Measurements from ENCODE around the gene SF3B1. TPM values are rescaled to one million over a fixed set of nuclear protein-coding genes. Genes with fewer than 3 reads are reported as not detected.
"Not testable (repeated sequence)": the region's sequence is repeated elsewhere in the genome, so short reads cannot be mapped to it uniquely, and the experiment has no call there.

The SF3B1 gene
- total RNA-seq, 4 donors from 2014 or later: 137 to 297 (median 158) TPM

GRCh38 chr2:197442857-197443256, 8.0 kb upstream of the SF3B1 start:
- H3K4me1 ChIP-seq: no peaks in the 10 kb centered on the region
- H3K9me3 ChIP-seq: no peaks in the 10 kb centered on the region
- no peak for ATAC-seq
- TF ChIP-seq CTCF (IDR thresholded peaks at IDR 0.05 in 4 of 5, conservative IDR thresholded peaks at IDR 0.05 in 1 of 5) (no peak), POLR2A (IDR thresholded peaks at IDR 0.05) (no peak)
- peak overlapping the region in 2 of 4 donors; percentile 40 to 67 for H3K27ac ChIP-seq
- H3K27me3 ChIP-seq: no peaks in the 10 kb centered on the region
- intact Hi-C loops (cut with DNase I; ENCODE audit: low total_unique reads) (no loop called here), in situ Hi-C loops (cut with MboI; ENCODE audit: low sequenced_read_pairs in 4 of 4) (no loop called here)
- peak in 1 of 2 donors; percentile 28 for DNase-seq
- H3K4me3 ChIP-seq: no peak overlapping the region
- H3K36me3 ChIP-seq: no peaks in the 10 kb centered on the region

- TF ChIP-seq POLR2A (IDR thresholded peaks at IDR 0.05) (no peak), CTCF (IDR thresholded peaks at IDR 0.05 in 4 of 5, conservative IDR thresholded peaks at IDR 0.05 in 1 of 5) (no peak)
- Histone ChIP-seq H3K4me3 (no peak overlapping the region), H3K36me3 (no peaks in the 10 kb centered on the region), H3K27me3 (no peaks in the 10 kb centered on the region), H3K27ac (no peak overlapping the region), H3K4me1 (peaks cover 22 to 24% of the 10 kb centered on the region in 2 donors), H3K9me3 (no peaks in the 10 kb centered on the region)
- intact Hi-C loops (cut with DNase I; ENCODE audit: low total_unique reads) (loop anchor here (5.0 to 10.0 kb wide), 2 partner anchors 270 to 347 kb away; partner anchors contain the start of genes BOLL and MARS2), in situ Hi-C loops (cut with MboI; ENCODE audit: low sequenced_read_pairs in 4 of 4) (loop anchor here in 1 of 4 donors (10.0 kb wide), 1 partner anchor 77 kb away; the partner anchor contains the start of gene MOB4)
- ATAC-seq: no peak
- DNase-seq: no peak
These were observed 2.6 kb upstream of the SF3B1 start for GRCh38 chr2:197437380-197437779.

GRCh38 chr2:197435598-197436420, 981 bp upstream of the SF3B1 start:
- H3K9me3 ChIP-seq: no peaks in the 10 kb centered on the region
- DNase-seq (no peak), ATAC-seq (peak in 1 of 2 donors; percentile 45)
- H3K27ac ChIP-seq: peak overlapping the region; percentile 99 to 100 (median 99)
- H3K27me3 ChIP-seq: no peaks in the 10 kb centered on the region
- H3K4me1 ChIP-seq: peaks cover 35 to 37% of the 10 kb centered on the region in 2 donors
- H3K4me3 ChIP-seq: peak overlapping the region; percentile 92 to 99 (median 98)
- TF ChIP-seq CTCF (IDR thresholded peaks at IDR 0.05 in 4 of 5, conservative IDR thresholded peaks at IDR 0.05 in 1 of 5): no peak
- in situ Hi-C loops (cut with MboI; ENCODE audit: low sequenced_read_pairs in 4 of 4) (loop anchor here in 1 of 4 donors (10.0 kb wide), 1 partner anchor 79 kb away; the partner anchor contains the start of gene MOB4), intact Hi-C loops (cut with DNase I; ENCODE audit: low total_unique reads) (loop anchor here (1.0 to 10.0 kb wide), 5 partner anchors 17 to 349 kb away; partner anchors contain the start of genes BOLL, COQ10B, HSPD1 and MARS2)
- no peaks in the 10 kb centered on the region for H3K36me3 ChIP-seq

GRCh38 chr2:197433780-197434438, 919 bp downstream of the SF3B1 start:
- Histone ChIP-seq H3K27ac (peak overlapping the region; percentile 99 to 100 (median 99)), H3K9me3 (no peaks in the 10 kb centered on the region), H3K27me3 (no peaks in the 10 kb centered on the region), H3K4me1 (peaks cover 45 to 50% of the 10 kb centered on the region in 2 donors), H3K36me3 (no peaks in the 10 kb centered on the region), H3K4me3 (peak overlapping the region; percentile 92 to 99 (median 98))
- intact Hi-C loops (cut with DNase I; ENCODE audit: low total_unique reads): loop anchor here (2.0 to 10.0 kb wide), 2 partner anchors 81 to 351 kb away; partner anchors contain the start of gene BOLL
- no peak for TF ChIP-seq CTCF (IDR thresholded peaks at IDR 0.05 in 4 of 5, conservative IDR thresholded peaks at IDR 0.05 in 1 of 5)
- TF ChIP-seq POLR2A (IDR thresholded peaks at IDR 0.05): no peak
- in situ Hi-C loops (cut with MboI; ENCODE audit: low sequenced_read_pairs in 4 of 4): loop anchor here in 1 of 4 donors (10.0 kb wide), 1 partner anchor 81 kb away; the partner anchor contains the start of gene MOB4
- ATAC-seq: peak in 1 of 2 donors; percentile 9
- DNase-seq: no peak

- intact Hi-C loops (cut with DNase I; ENCODE audit: low total_unique reads): loop anchor here (10.0 kb wide), 1 partner anchor 352 kb away; the partner anchor contains the start of gene BOLL
- not testable (repeated sequence) for H3K9me3 ChIP-seq, ATAC-seq, DNase-seq, H3K36me3 ChIP-seq, H3K27me3 ChIP-seq
- peak overlapping the region; percentile 92 to 99 (median 98) for H3K4me3 ChIP-seq
- in situ Hi-C loops (cut with MboI; ENCODE audit: low sequenced_read_pairs in 4 of 4): loop anchor here in 1 of 4 donors (10.0 kb wide), 1 partner anchor 82 kb away; the partner anchor contains the start of gene MOB4
- peaks cover 56 to 58% of the 10 kb centered on the region in 2 donors for H3K4me1 ChIP-seq
- peak overlapping the region; percentile 99 to 100 (median 99) for H3K27ac ChIP-seq
These were observed 2.3 kb downstream of the SF3B1 start for GRCh38 chr2:197432527-197432926.

All from gastrocnemius medialis (tissue), 4 donors.